Measurements from ENCODE around the gene PTPRO.

The PTPRO gene

DNA sequence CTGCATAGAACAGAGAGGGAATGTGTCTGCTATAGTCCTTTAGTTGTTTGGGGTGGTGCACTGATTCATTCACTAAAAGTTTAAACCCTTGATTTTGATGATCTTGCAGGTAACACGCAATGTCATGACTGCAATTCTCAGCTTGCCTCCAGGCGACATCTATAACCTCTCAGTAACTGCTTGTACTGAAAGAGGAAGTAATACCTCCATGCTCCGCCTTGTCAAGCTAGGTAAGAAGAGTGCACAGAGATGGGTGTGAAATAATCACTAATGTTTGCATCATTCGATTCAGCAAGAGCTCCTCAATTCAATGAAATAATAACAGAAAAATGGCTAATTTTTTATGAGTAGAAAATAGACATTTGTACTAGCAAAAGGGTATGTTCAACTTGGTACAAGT lies 203.7 kb downstream of the PTPRO start:
- Histone ChIP-seq H3K9ac (no peak overlapping the region), H3K4me1 (ENCODE audit: low read depth, poor library complexity, severe bottlenecking) (no peaks in the 10 kb centered on the region), H3K36me3 (ENCODE audit: insufficient read depth) (no peaks in the 10 kb centered on the region), H4K20me1 (ENCODE audit: insufficient read depth) (no peaks in the 10 kb centered on the region), H3K27me3 (ENCODE audit: insufficient read depth, low read depth) (no peaks in the 10 kb centered on the region), H2AFZ (ENCODE audit: low read depth) (no peak overlapping the region), H3K79me2 (ENCODE audit: insufficient read depth, low read depth) (no peaks in the 10 kb centered on the region), H3K4me3 (IDR thresholded peaks at IDR 0.05; ENCODE audit: insufficient read depth, low read depth, low read length) (no peak overlapping the region), H3K4me2 (no peak overlapping the region), H3K27ac (no peak overlapping the region)
- TF ChIP-seq, protein P1, sequence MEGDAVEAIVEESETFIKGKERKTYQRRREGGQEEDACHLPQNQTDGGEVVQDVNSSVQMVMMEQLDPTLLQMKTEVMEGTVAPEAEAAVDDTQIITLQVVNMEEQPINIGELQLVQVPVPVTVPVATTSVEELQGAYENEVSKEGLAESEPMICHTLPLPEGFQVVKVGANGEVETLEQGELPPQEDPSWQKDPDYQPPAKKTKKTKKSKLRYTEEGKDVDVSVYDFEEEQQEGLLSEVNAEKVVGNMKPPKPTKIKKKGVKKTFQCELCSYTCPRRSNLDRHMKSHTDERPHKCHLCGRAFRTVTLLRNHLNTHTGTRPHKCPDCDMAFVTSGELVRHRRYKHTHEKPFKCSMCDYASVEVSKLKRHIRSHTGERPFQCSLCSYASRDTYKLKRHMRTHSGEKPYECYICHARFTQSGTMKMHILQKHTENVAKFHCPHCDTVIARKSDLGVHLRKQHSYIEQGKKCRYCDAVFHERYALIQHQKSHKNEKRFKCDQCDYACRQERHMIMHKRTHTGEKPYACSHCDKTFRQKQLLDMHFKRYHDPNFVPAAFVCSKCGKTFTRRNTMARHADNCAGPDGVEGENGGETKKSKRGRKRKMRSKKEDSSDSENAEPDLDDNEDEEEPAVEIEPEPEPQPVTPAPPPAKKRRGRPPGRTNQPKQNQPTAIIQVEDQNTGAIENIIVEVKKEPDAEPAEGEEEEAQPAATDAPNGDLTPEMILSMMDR (conservative IDR thresholded peaks at IDR 0.05; ENCODE audit: low read depth, low read length) = no peak

DNA sequence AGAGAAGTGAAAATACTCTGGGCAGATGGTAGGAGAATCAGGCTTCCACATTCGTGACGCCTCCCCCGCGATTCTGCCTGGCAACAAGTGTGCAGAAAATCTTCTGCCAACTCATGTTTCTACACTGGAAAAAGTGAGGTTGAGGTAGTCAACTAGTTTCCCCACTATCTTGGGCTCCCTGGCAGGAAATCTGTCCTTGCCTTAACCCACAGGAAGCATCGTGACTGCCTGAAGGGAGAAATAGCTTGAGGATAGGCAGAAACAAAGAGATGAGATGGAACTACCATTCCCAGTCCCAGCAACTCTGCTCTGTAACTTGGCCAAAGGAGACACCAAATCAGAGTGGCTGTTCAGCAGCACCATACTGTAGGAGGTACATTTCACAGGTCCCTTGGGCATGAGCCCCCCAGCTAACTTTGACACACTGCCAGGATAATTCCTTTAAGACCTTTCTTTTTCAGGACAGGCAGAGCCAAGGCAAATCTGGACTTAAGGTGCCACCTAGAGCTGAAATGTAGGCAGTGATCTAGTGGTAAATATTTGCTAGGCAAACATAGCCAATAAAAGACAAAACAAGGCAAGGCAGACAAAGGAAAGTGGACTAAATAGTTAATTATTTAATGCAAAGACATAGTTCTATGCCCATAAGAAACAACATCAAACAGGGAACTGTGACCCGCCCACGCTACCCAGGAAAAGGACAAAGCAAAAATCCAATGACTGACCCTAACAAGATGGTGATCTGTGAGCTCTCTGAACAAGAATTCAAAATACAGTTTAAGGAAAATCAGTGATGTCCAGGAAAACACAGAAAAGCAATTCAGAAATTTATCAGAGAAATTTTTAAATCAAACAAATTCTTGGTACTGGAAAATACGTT lies 205.1 kb downstream of the PTPRO start:
- no peak overlapping the region for H3K4me2 ChIP-seq
- no peaks in the 10 kb centered on the region for H4K20me1 ChIP-seq (ENCODE audit: insufficient read depth)
- H3K4me3 ChIP-seq (IDR thresholded peaks at IDR 0.05; ENCODE audit: insufficient read depth, low read depth, low read length) = no peak overlapping the region
- H3K4me1 ChIP-seq (ENCODE audit: low read depth, poor library complexity, severe bottlenecking) = no peaks in the 10 kb centered on the region
- TF ChIP-seq, protein P1 (conservative IDR thresholded peaks at IDR 0.05; ENCODE audit: low read depth, low read length) = 0 out of 2 replicates have a peak, but pooled peaks have one; percentile 31
- no peaks in the 10 kb centered on the region for H3K27me3 ChIP-seq (ENCODE audit: insufficient read depth, low read depth)
- no peak overlapping the region for H2AFZ ChIP-seq (ENCODE audit: low read depth)
- H3K27ac ChIP-seq = no peak overlapping the region
- H3K9ac ChIP-seq = no peak overlapping the region
- no peaks in the 10 kb centered on the region for H3K36me3 ChIP-seq (ENCODE audit: insufficient read depth)
- no peaks in the 10 kb centered on the region for H3K79me2 ChIP-seq (ENCODE audit: insufficient read depth, low read depth)

DNA sequence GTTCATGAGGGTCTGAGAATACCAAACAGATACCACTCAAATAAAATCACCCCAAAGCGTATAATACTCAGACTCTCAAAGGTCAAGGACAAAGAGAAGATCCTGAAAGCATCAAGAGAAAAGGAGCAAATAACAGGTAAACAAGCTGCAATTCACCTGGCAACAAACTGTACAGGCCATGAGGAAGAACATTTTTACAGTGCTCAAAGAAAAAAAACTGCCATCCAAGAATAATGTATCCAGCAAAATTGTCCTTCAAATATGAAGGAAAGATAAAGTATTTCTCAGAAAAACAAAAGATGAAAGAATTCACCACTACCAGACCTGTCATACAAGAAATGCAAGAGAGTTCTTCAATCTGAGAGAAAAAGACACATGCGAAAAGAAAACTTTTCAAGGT lies 206.4 kb downstream of the PTPRO start:
- no peaks in the 10 kb centered on the region for H3K27me3 ChIP-seq (ENCODE audit: insufficient read depth, low read depth)
- no peak overlapping the region for H3K4me2 ChIP-seq
- TF ChIP-seq, protein P1 (conservative IDR thresholded peaks at IDR 0.05; ENCODE audit: low read depth, low read length) = no peak

DNA sequence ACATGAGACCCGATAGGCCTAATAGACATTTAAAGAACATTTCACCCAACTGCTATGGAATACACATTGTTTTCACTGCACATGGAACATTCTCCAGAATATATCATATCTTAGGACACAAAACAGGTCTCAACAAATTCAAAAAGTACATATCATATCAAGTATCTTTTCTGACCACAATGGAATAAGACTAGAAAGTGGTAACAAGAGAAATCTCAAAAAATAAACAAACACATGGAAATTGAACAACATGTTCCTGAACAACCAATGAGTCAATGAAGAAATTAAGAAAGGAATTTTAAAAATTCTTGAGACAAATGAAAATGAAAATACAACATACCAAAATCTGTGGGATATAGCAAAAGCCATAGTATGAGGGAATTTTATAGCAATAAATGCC lies 208.1 kb downstream of the PTPRO start:
- H3K4me2 ChIP-seq = no peak overlapping the region
- H3K27me3 ChIP-seq (ENCODE audit: insufficient read depth, low read depth) = no peaks in the 10 kb centered on the region
- TF ChIP-seq, protein P1 (conservative IDR thresholded peaks at IDR 0.05; ENCODE audit: low read depth, low read length) = no peak
- H3K4me3 ChIP-seq (IDR thresholded peaks at IDR 0.05; ENCODE audit: insufficient read depth, low read depth, low read length) = no peak overlapping the region
- no peak overlapping the region for H3K9ac ChIP-seq
- no peaks in the 10 kb centered on the region for H4K20me1 ChIP-seq (ENCODE audit: insufficient read depth)
- H3K79me2 ChIP-seq (ENCODE audit: insufficient read depth, low read depth) = no peaks in the 10 kb centered on the region
- no peaks in the 10 kb centered on the region for H3K36me3 ChIP-seq (ENCODE audit: insufficient read depth)
- no peaks in the 10 kb centered on the region for H3K4me1 ChIP-seq (ENCODE audit: low read depth, poor library complexity, severe bottlenecking)
- no peak overlapping the region for H2AFZ ChIP-seq (ENCODE audit: low read depth)
- H3K27ac ChIP-seq = no peak overlapping the region

More for the DNA sequence above, 206.4 kb downstream of the PTPRO start:
- H3K79me2 ChIP-seq (ENCODE audit: insufficient read depth, low read depth) = no peaks in the 10 kb centered on the region
- H3K36me3 ChIP-seq (ENCODE audit: insufficient read depth) = no peaks in the 10 kb centered on the region
- H3K4me3 ChIP-seq (IDR thresholded peaks at IDR 0.05; ENCODE audit: insufficient read depth, low read depth, low read length) = no peak overlapping the region
- H3K27ac ChIP-seq = no peak overlapping the region
- H4K20me1 ChIP-seq (ENCODE audit: insufficient read depth) = no peaks in the 10 kb centered on the region
- H3K9ac ChIP-seq = no peak overlapping the region
- H2AFZ ChIP-seq (ENCODE audit: low read depth) = no peak overlapping the region
- no peaks in the 10 kb centered on the region for H3K4me1 ChIP-seq (ENCODE audit: low read depth, poor library complexity, severe bottlenecking)
